ENCODE measurements around the gene PLSCR5. TPM values are rescaled to one million over a fixed set of nuclear protein-coding genes. Genes with fewer than 3 reads are reported as not detected.

The PLSCR5 gene
- total RNA-seq, result not detected in 2 replicates

GRCh38 chr3:146605106-146605505 is at the start of gene PLSCR5:
TSS of gene PLSCR5 (minus strand) at chr3:146605346. CDS start at chr3:146605212, 134 bp downstream.

DNA sequence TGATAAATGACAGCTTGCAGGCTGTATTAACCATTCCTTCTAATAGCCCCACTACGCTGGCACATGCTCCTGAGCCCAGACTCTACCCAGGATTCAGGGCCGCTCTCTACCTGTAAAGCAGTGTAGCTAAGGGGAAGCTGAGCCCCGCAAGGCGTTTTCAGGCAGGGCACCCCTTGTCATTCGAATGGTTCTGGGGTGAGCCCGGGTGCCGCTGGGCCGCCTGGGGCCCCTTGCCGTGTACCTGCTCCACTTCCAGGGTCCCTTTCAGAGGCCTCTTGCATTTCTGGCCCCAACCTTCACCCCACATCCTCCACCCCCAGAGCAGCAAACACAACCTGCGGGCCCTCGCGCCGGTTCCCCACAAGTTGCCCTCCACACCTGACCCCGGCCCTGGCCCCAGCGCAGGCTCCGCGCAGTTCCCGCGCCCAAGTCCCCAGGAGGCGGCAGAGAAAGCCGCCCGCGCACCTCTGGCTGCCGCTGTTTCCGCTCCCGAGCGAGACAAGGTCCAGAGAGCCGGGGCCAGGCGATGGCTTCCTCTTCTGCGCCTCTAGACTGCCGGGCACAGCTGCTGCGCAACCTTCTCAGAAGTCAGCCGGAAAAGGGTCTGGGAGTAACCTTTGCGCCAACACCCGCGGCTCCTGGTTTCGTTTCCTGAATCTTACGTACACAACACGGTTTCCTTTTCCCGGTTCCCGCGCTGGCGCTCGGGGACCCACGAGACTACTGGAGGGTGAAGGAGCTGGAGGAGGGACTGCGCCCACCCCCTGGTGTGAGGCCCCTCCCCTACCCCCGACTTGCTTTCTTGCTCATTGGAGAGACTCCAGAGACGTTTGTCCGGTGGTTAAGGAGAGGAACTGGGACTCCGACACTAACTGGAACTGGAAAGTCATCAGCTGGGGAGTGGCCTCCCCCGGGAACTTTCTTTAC is 60.9 kb downstream of the PLSCR5 start, which contains the start of gene PLSCR1:
Gene PLSCR1, minus strand, starts transcription at position 606 of the 927 bp plus-strand sequence. CDS start 8,055 bp downstream, outside the sequence.

Other genes with a start within 250 kb of the PLSCR5 start
- not detected in 2 replicates for gene PLSCR2, start 135.8 kb downstream of the PLSCR5 start, total RNA-seq
- gene PLSCR1, start 60.7 kb downstream of the PLSCR5 start, total RNA-seq, result 38.1 and 40.6 TPM in 2 replicates